Panc1 (cell line): ENCODE results near the gene CHST13.

Experiments
- POLR2AphosphoS5 ChIP-seq: IDR thresholded peaks from 2 replicates; pipeline ENCODE4 v1.6.1; 2012; ENCODE audit warnings: mild to moderate bottlenecking, low read depth, low read length, moderate library complexity
- TCF7L2 ChIP-seq: IDR thresholded peaks from 2 replicates; pipeline ENCODE4 v1.6.1; 2011; ENCODE audit warnings: mild to moderate bottlenecking, low read depth, low read length, inconsistent platforms
- TF ChIP-seq, protein P1 (sequence below): fragments of 450-650 bp; IDR thresholded peaks from 2 replicates; pipeline ENCODE4 v1.5.1; 2017; ENCODE audit warnings: mild to moderate bottlenecking

GRCh38 chr3:126493051-126493450, 30.9 kb upstream of the CHST13 start:
- TF ChIP-seq, protein P1, sequence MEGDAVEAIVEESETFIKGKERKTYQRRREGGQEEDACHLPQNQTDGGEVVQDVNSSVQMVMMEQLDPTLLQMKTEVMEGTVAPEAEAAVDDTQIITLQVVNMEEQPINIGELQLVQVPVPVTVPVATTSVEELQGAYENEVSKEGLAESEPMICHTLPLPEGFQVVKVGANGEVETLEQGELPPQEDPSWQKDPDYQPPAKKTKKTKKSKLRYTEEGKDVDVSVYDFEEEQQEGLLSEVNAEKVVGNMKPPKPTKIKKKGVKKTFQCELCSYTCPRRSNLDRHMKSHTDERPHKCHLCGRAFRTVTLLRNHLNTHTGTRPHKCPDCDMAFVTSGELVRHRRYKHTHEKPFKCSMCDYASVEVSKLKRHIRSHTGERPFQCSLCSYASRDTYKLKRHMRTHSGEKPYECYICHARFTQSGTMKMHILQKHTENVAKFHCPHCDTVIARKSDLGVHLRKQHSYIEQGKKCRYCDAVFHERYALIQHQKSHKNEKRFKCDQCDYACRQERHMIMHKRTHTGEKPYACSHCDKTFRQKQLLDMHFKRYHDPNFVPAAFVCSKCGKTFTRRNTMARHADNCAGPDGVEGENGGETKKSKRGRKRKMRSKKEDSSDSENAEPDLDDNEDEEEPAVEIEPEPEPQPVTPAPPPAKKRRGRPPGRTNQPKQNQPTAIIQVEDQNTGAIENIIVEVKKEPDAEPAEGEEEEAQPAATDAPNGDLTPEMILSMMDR = no peak
- TF ChIP-seq POLR2AphosphoS5 = no peak
- TF ChIP-seq TCF7L2 = no peak
